CD4-positive, alpha-beta T cell (primary cell): ENCODE data around the gene SHLD2. TPM values are rescaled to one million over a fixed set of nuclear protein-coding genes. Genes with fewer than 3 reads are reported as not detected.

ENCODE experiments used
- ATAC-seq: fragments of 200-7000 bp; cut with Tn5 transposase; one replicate; pipeline ENCODE4 v1.10.0; 2022; ENCODE audit warnings: mild to moderate bottlenecking; ENCODE audit not compliant: poor library complexity
- CTCF ChIA-PET: fragments of 350-600 bp; sonication (Branson Sonifier 250); formaldehyde crosslinking; loops from one replicate; lab custom pipeline; 2021; ENCODE audit warnings: antibody characterized with exemption, inconsistent platforms; lab: Charles Lee
- POLR2A ChIA-PET: fragments of 350-600 bp; sonication (Branson Sonifier 250); formaldehyde crosslinking; loops from one replicate; lab custom pipeline; 2021; ENCODE audit warnings: antibody characterized with exemption, inconsistent platforms; lab: Charles Lee
- DNase-seq, 14 experiments: peaks; one replicate each; pipeline ENCODE4 v3.0.0-alpha.2; 2013 to 2020; ENCODE audit warnings: mixed read lengths in 2 of 14
- H3K27ac ChIP-seq, 2 donors: one replicate each; pipeline versions ENCODE4 v1.5.1 to v1.7.0; 2013; ENCODE audit warnings: low read length in 2 of 2, low read depth in 1 of 2, mild to moderate bottlenecking in 1 of 2
- H3K27me3 ChIP-seq, 2 experiments: 1 replicate in 1 of 2; 2 replicates in 1 of 2; pipeline versions ENCODE4 v1.6.1 to v1.7.0; 2013; ENCODE audit warnings: low read length in 2 of 2, control low read depth in 1 of 2, mild to moderate bottlenecking in 1 of 2, moderate library complexity in 1 of 2; ENCODE audit not compliant: insufficient read depth in 2 of 2, control insufficient read depth in 1 of 2
- H3K36me3 ChIP-seq: one replicate; pipeline ENCODE4 v1.6.1; 2013; ENCODE audit warnings: low read length, control low read depth; ENCODE audit not compliant: insufficient read depth
- H3K4me1 ChIP-seq: one replicate; pipeline ENCODE4 v1.6.1; 2013; ENCODE audit warnings: low read length, control low read depth; ENCODE audit not compliant: insufficient read depth
- H3K4me3 ChIP-seq: one replicate; pipeline ENCODE4 v1.5.1; 2013; ENCODE audit warnings: mild to moderate bottlenecking, low read length, moderate library complexity
- H3K9me3 ChIP-seq, 2 experiments: 1 replicate in 1 of 2; 2 replicates in 1 of 2; pipeline versions ENCODE4 v1.6.1 to v1.7.0; 2013; ENCODE audit warnings: low read length in 2 of 2, mild to moderate bottlenecking in 2 of 2, control low read depth in 1 of 2, moderate library complexity in 1 of 2; ENCODE audit not compliant: control insufficient read depth in 1 of 2, insufficient read depth in 1 of 2
- H3K27ac Mint-ChIP-seq: one replicate; pipeline ENCODE4 v1.8.0; 2020; ENCODE audit warnings: mixed read lengths
- H3K27me3 Mint-ChIP-seq: one replicate; pipeline ENCODE4 v1.8.0; 2021; ENCODE audit warnings: mixed read lengths
- H3K36me3 Mint-ChIP-seq: one replicate; pipeline ENCODE4 v1.8.0; 2021; ENCODE audit warnings: low read depth, mixed read lengths
- H3K4me1 Mint-ChIP-seq: one replicate; pipeline ENCODE4 v1.8.0; 2021; ENCODE audit warnings: low read depth, mixed read lengths
- H3K4me3 Mint-ChIP-seq: one replicate; pipeline ENCODE4 v1.8.0; 2020; ENCODE audit warnings: mild to moderate bottlenecking, mixed read lengths
- H3K9me3 Mint-ChIP-seq: one replicate; pipeline ENCODE4 v1.8.0; 2020; ENCODE audit warnings: mixed read lengths
- CTCF ChIP-seq: fragments of 200-600 bp; IDR thresholded peaks from one replicate; pipeline ENCODE4 v1.8.0; 2022; ENCODE audit warnings: antibody characterized with exemption, mild to moderate bottlenecking
- intact Hi-C, 2 experiments: fragments of 100-400 bp; cut with DNase I in 1 of 2; cut with micrococcal nuclease in 1 of 2; formaldehyde crosslinking; loops; one replicate each; pipeline versions ENCODE4 v1.15.1 to v1.9.0; 2023 to 2025; cut with DNase I, micrococcal nuclease
- polyA plus RNA-seq, 2 donors: library from polyadenylated mRNA; unstranded; fragments of 120-200 nt; gene quantifications; one replicate each; pipeline ENCODE4 v1.2.1, GENCODE V29; 2013
- total RNA-seq, 174 experiments: library from RNA in 2 of 174; stranded (reverse) in 2 of 174; gene quantifications; one replicate each; pipeline ENCODE4 v1.2.3 and lab custom pipeline; 2021 to 2026

Gene SHLD2
- 10 to 100 TPM; 20.6 to 23.0 TPM for total RNA-seq
- polyA plus RNA-seq (2013, experiment 1 of 2) = 28.1 TPM
- 26.5 TPM for polyA plus RNA-seq (2013, experiment 2 of 2)
- 30.9 to 103 (median 66.6) reads per million in 172 experiments for total RNA-seq (lab: John Stamatoyannopoulos, UW)

- Mint-ChIP-seq H3K4me1 (peaks cover 61% of the 10 kb centered on the region), H3K27me3 (no peaks in the 10 kb centered on the region), H3K4me3 (peak within 1 kb of the TSS; percentile 96), H3K36me3 (peaks cover 28% of the 10 kb centered on the region), H3K9me3 (no peaks in the 10 kb centered on the region), H3K27ac (peak within 1 kb of the TSS; percentile 94)
- H3K9me3 ChIP-seq = no peaks in the 10 kb centered on the region
- TF ChIP-seq CTCF = no peak
- H3K27ac ChIP-seq = peak within 1 kb of the TSS; percentile 69 to 93
- H3K36me3 ChIP-seq = peaks cover 7% of the 10 kb centered on the region
- intact Hi-C loops = loop anchor here in 1 of 2 experiments (1.0 to 10.0 kb wide), 4 partner anchors 123 to 570 kb away; partner anchors contain the start of genes BMPR1A and WAPL
- peak; percentile 75 to 95 (median 84) for DNase-seq
- ChIA-PET CTCF (interaction anchor here (0.6 to 1.0 kb wide), 2 partner anchors 10 to 155 kb away, joined by 3 to 8 read pairs; no protein-coding TSS in a partner anchor), POLR2A (interaction anchor here (0.6 to 5.7 kb wide), 6 partner anchors 10 to 128 kb away, joined by 3 to 32 read pairs (median 3); no protein-coding TSS in a partner anchor)
- H3K4me3 ChIP-seq = peak within 1 kb of the TSS; percentile 78
- peak; percentile 57 for ATAC-seq
- H3K4me1 ChIP-seq = peaks cover 24% of the 10 kb centered on the region
- no peaks in the 10 kb centered on the region for H3K27me3 ChIP-seq
These were observed at the start of gene SHLD2, which contains the start of gene GLUD1 for GRCh38 chr10:87094373-87095235. SHLD2 (plus strand) TSS chr10:87095206; CDS start chr10:87151355, 56,149 bp downstream. GLUD1 (minus strand) TSS chr10:87094843; CDS start chr10:87094769, 74 bp downstream.

GRCh38 chr10:87045434-87045938 lies 49.5 kb upstream of the SHLD2 start:
- no peak for ATAC-seq
- no peaks in the 10 kb centered on the region for H3K27me3 ChIP-seq
- peaks cover 50% of the 10 kb centered on the region for H3K36me3 Mint-ChIP-seq
- no peaks in the 10 kb centered on the region for H3K4me1 ChIP-seq
- peaks cover 29% of the 10 kb centered on the region for H3K36me3 ChIP-seq
- no peak overlapping the region for H3K27ac ChIP-seq
- H3K4me3 Mint-ChIP-seq = no peak overlapping the region
- H3K27me3 Mint-ChIP-seq = no peaks in the 10 kb centered on the region
- POLR2A ChIA-PET = no interaction called here
- H3K27ac Mint-ChIP-seq = no peak overlapping the region
- no peak for TF ChIP-seq CTCF
- H3K4me1 Mint-ChIP-seq = no peaks in the 10 kb centered on the region
- H3K4me3 ChIP-seq = no peak overlapping the region
- CTCF ChIA-PET = interaction anchor here (0.6 kb wide), 1 partner anchor 49 kb away, joined by 3 read pairs; no protein-coding TSS in a partner anchor
- H3K9me3 Mint-ChIP-seq = no peaks in the 10 kb centered on the region
- no peak for DNase-seq
- no peaks in the 10 kb centered on the region for H3K9me3 ChIP-seq
- intact Hi-C loops = no loop called here

GRCh38 chr10:87053111-87053510 lies 41.9 kb upstream of the SHLD2 start:
- H3K4me1 ChIP-seq = no peaks in the 10 kb centered on the region
- H3K4me3 ChIP-seq = no peak overlapping the region
- TF ChIP-seq CTCF = no peak
- no peaks in the 10 kb centered on the region for H3K9me3 Mint-ChIP-seq
- ATAC-seq (no peak), DNase-seq (no peak)
- no peaks in the 10 kb centered on the region for H3K27me3 Mint-ChIP-seq
- peaks cover 54% of the 10 kb centered on the region for H3K36me3 Mint-ChIP-seq
- no peak overlapping the region for H3K4me3 Mint-ChIP-seq
- no peaks in the 10 kb centered on the region for H3K27me3 ChIP-seq
- CTCF ChIA-PET = no interaction called here
- intact Hi-C loops = no loop called here
- POLR2A ChIA-PET = no interaction called here
- H3K27ac ChIP-seq = no peak overlapping the region
- no peak overlapping the region for H3K27ac Mint-ChIP-seq
- H3K4me1 Mint-ChIP-seq = no peaks in the 10 kb centered on the region
- peaks cover 82% of the 10 kb centered on the region for H3K36me3 ChIP-seq
- no peaks in the 10 kb centered on the region for H3K9me3 ChIP-seq
